ENCODE data around the gene LRRK1.

GRCh38 chr15:100942656-100943425, 23.7 kb downstream of the LRRK1 start:
- TF ChIP-seq CTCF (conservative IDR thresholded peaks at IDR 0.05 in 1 of 2, IDR thresholded peaks at IDR 0.05 in 1 of 2; ENCODE audit: extremely low read depth in 1 of 2, insufficient read depth in 1 of 2, low read depth in 1 of 2, low read length in 2 of 2) (no peak), EZH2 (IDR thresholded peaks at IDR 0.05; ENCODE audit: borderline replicate concordance, low read length) (no peak)

Data from mammary epithelial cell (primary cell).